Ascending aorta (tissue), 2 donors: ENCODE data around the gene LGMN. TPM values are rescaled to one million over a fixed set of nuclear protein-coding genes. Genes with fewer than 3 reads are reported as not detected.
"Not testable (repeated sequence)": the region's sequence is repeated elsewhere in the genome, so short reads cannot be mapped to it uniquely, and the experiment has no call there.

Source experiments
- DNase-seq, 2 donors: peaks; one replicate each; pipeline ENCODE4 v3.0.0-alpha.2; 2019; ENCODE audit warnings: low spot score in 2 of 2
- H3K27ac ChIP-seq, 2 donors: fragments of 200-600 bp; sonication (generic); one replicate each; pipeline ENCODE4 v1.5.1; 2016 to 2017; ENCODE audit warnings: mild to moderate bottlenecking in 1 of 2
- H3K27me3 ChIP-seq: fragments of 200-600 bp; sonication (generic); one replicate; pipeline ENCODE4 v1.5.1; 2017
- H3K36me3 ChIP-seq, 2 donors: fragments of 200-600 bp; sonication (generic); one replicate each; pipeline ENCODE4 v1.5.1; 2016
- H3K4me1 ChIP-seq, 2 donors: fragments of 200-600 bp; sonication (generic); one replicate each; pipeline ENCODE4 v1.5.1; 2016 to 2017; ENCODE audit warnings: mild to moderate bottlenecking in 1 of 2
- H3K4me3 ChIP-seq, 2 donors: fragments of 200-600 bp; sonication (generic); one replicate each; pipeline ENCODE4 v1.5.1; 2016 to 2017; ENCODE audit warnings: mild to moderate bottlenecking in 1 of 2
- H3K9me3 ChIP-seq, 2 donors: fragments of 200-600 bp; sonication (generic); one replicate each; pipeline ENCODE4 v1.5.1; 2016
- intact Hi-C: fragments of 100-400 bp; cut with DNase I; formaldehyde crosslinking; loops from one replicate; pipeline ENCODE4 v1.15.1; 2023
- total RNA-seq: library from RNA; depleted of rRNA; stranded (reverse); fragments of >200 nt; gene quantifications from one replicate; pipeline ENCODE4 v1.1.0, GENCODE V29; 2016
- TF ChIP-seq, protein P1 (sequence below), 3 experiments: fragments of 200-600 bp in 2 of 3; fragments of 450-650 bp in 1 of 3; sonication (generic) in 2 of 3; IDR thresholded peaks; one replicate each; pipeline ENCODE4 v1.5.1; 2016 to 2019; ENCODE audit warnings: antibody characterized with exemption in 3 of 3, mild to moderate bottlenecking in 1 of 3, moderate library complexity in 1 of 3

Gene LGMN
- total RNA-seq, 1 donor from 2014 or later = 76.7 TPM

GRCh38 chr14:92714739-92715307 lies 33.6 kb downstream of the LGMN start:
- H3K36me3 ChIP-seq = peaks cover 31 to 37% of the 10 kb centered on the region in 2 donors

DNA sequence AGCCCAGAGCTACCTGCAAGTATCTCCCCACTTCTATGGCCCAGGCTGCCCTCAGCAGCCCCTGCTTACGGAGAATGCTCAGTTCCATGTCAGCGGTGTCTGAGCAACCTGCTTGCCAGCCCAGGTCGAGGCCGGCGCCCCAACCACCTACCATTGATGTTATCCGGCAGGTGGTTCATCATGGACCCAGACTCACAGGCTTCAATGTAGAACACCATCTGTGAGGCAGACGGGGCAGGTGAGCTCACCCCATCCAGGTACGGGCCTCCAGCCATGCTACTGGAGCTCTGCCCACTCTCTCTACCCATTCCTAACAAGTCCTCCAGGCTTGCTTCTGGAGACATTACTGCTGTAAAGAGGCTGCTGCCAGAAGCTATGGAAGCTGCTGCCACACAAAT lies 35.8 kb downstream of the LGMN start:
- H3K27me3 ChIP-seq = no peaks in the 10 kb centered on the region
- H3K4me1 ChIP-seq = no peaks in the 10 kb centered on the region
- DNase-seq = no peak
- no peaks in the 10 kb centered on the region for H3K9me3 ChIP-seq
- intact Hi-C loops = no loop called here
- no peak overlapping the region for H3K27ac ChIP-seq
- no peak overlapping the region for H3K4me3 ChIP-seq
- H3K36me3 ChIP-seq = peaks cover 36 to 45% of the 10 kb centered on the region in 2 donors
- TF ChIP-seq, protein P1, sequence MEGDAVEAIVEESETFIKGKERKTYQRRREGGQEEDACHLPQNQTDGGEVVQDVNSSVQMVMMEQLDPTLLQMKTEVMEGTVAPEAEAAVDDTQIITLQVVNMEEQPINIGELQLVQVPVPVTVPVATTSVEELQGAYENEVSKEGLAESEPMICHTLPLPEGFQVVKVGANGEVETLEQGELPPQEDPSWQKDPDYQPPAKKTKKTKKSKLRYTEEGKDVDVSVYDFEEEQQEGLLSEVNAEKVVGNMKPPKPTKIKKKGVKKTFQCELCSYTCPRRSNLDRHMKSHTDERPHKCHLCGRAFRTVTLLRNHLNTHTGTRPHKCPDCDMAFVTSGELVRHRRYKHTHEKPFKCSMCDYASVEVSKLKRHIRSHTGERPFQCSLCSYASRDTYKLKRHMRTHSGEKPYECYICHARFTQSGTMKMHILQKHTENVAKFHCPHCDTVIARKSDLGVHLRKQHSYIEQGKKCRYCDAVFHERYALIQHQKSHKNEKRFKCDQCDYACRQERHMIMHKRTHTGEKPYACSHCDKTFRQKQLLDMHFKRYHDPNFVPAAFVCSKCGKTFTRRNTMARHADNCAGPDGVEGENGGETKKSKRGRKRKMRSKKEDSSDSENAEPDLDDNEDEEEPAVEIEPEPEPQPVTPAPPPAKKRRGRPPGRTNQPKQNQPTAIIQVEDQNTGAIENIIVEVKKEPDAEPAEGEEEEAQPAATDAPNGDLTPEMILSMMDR (IDR thresholded peaks at IDR 0.05) = no peak

More at GRCh38 chr14:92714739-92715307, 33.6 kb downstream of the LGMN start:
- H3K4me1 ChIP-seq, H3K4me3 ChIP-seq, H3K9me3 ChIP-seq, H3K27me3 ChIP-seq, H3K27ac ChIP-seq: not testable (repeated sequence)
- intact Hi-C loops = loop anchor here (1.0 kb wide), 1 partner anchor 69 kb away; no protein-coding TSS in a partner anchor
- peak in 1 of 2 donors; percentile 89 for DNase-seq
- TF ChIP-seq, protein P1 (IDR thresholded peaks at IDR 0.05) = peak; percentile 63 to 73 (median 68)

DNA sequence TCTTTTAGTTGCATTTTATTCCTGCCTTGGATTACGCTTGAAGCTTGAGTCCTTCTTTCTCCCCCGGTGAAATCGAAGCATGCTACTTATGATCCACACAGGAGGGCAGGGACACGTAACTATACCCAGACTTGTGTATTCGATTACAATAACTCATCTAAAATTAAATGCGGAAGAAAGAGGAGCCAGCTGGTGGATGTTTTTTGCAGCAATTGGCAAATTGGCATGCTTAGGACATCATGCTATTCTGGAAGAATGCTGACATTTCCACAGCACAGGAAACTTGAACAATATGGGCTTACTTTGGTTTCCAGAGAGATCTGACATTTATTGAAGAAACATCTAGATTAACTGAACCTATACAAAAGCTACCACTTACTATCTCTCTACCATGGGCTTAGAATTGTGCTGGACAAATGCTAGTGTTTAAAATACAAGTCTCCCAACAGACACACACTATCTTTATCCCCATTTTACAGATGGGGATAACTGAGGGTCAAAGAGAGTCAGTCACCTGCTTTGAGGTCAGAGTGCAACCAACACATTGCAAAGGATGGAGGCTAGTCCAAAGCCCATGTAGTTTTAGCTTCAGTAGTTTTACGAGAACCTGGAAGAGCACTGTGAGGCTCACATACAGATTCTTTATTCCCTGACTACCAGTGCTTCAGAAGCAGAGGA lies 36.3 kb downstream of the LGMN start:
- intact Hi-C loops = no loop called here
- H3K36me3 ChIP-seq = peaks cover 36 to 49% of the 10 kb centered on the region in 2 donors

DNA sequence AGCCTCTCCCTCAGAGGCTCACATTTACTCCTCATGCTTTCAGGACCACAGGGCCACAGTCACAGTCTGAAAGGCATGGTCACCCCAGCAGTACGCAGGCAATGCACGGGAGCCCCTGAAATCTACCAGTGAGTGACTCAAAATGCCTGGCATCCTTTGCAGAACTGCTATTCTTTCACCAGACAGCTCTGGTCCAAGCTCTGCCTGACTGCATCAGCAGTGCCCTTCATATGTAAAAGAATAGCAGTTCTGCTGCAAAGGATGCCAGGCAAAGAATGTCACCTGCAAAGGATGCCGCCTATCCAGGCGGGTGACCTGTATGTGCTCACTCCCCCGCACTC lies 38.5 kb downstream of the LGMN start:
- TF ChIP-seq, protein P1 (IDR thresholded peaks at IDR 0.05) = no peak
- Histone ChIP-seq H3K27ac (no peak overlapping the region), H3K4me3 (no peak overlapping the region), H3K27me3 (no peaks in the 10 kb centered on the region), H3K36me3 (peaks cover 47 to 64% of the 10 kb centered on the region in 2 donors), H3K4me1 (no peaks in the 10 kb centered on the region), H3K9me3 (no peaks in the 10 kb centered on the region)
- intact Hi-C loops = no loop called here
- DNase-seq = no peak

More for the DNA sequence above, 36.3 kb downstream of the LGMN start:
- Histone ChIP-seq H3K4me3 (no peak overlapping the region), H3K4me1 (no peaks in the 10 kb centered on the region), H3K27me3 (no peaks in the 10 kb centered on the region), H3K9me3 (no peaks in the 10 kb centered on the region), H3K27ac (no peak overlapping the region)
- TF ChIP-seq, protein P1 (IDR thresholded peaks at IDR 0.05) = no peak
- no peak for DNase-seq

DNA sequence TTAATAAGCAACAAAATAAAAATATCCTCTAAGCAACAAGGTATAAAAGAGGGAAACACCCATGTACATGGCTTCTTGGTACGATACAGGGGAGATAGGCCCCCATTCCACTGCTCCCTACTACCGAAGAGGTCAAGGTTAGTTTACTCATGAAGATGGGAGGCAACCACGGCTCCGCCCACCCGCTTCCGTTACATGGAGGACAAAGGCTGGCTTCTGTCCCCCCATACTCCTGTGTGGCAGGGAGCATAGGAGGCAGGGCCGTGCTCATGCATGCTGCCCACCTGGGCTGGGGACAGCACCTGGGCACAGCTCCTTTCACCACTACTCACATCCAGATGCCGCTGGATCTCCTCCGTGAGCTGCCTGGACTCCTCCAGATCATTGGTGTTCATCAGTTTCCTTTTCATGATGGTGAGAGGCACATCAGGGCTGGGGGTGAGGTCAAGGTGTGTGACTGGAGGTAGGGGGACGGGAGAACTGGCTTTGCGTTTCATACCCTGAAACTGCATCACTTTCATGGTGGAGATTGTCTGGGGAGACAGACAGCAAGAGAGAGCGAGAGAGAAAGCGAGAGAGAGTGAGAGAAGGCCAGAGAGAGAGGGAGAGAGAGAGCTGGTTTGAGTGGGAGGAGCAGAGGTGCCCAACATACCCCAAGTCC lies 39.0 kb downstream of the LGMN start:
- DNase-seq = no peak
- TF ChIP-seq, protein P1 (IDR thresholded peaks at IDR 0.05) = no peak
- Histone ChIP-seq H3K4me1 (no peaks in the 10 kb centered on the region), H3K27ac (no peak overlapping the region), H3K9me3 (no peaks in the 10 kb centered on the region), H3K36me3 (peaks cover 47 to 64% of the 10 kb centered on the region in 2 donors), H3K27me3 (no peaks in the 10 kb centered on the region), H3K4me3 (no peak overlapping the region)
- intact Hi-C loops = no loop called here
